ENCODE measurements around the gene PEDS1. TPM values are rescaled to one million over a fixed set of nuclear protein-coding genes. Genes with fewer than 3 reads are reported as not detected.

The PEDS1 gene
- total and polyA plus RNA-seq, 10 of the 15 experiments (the other 5 are each of a cell fraction or from before 2014, with no cell fraction given), result 1.7 to 25.6 (median 16.8) TPM

DNA sequence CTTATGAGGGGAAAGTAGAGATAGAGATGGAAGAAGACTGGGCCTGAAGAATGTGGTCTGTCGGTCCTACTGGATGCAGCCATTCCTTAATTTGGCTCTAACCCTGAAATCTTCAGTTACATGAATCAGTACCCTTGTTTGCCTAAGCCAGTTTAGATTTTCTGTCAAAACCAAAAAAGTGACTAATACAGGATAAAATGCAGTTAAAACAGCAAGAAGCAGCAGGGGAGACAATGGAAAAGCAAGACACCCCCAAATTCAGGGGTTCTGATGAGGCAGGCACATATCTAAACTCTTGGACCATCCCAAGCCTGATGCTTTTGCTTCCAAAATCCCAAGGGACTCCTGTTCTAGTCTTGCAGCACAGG is 23.2 kb downstream of the PEDS1 start:
- Histone ChIP-seq H3K4me1 (ENCODE audit: control insufficient read depth, insufficient read depth, low read length) (no peaks in the 10 kb centered on the region; the same call in 1 of the 2 replicates), H3K9ac (ENCODE audit: control insufficient read depth, insufficient read depth, low read length) (no peak overlapping the region), H3K27ac (ENCODE audit: control insufficient read depth, insufficient read depth) (no peak overlapping the region), H3K27me3 (replicated peaks in 1 of 2; ENCODE audit: control insufficient read depth in 2 of 2, insufficient read depth in 2 of 2, low read length in 1 of 2) (no peaks in the 10 kb centered on the region), H3K4me2 (ENCODE audit: control insufficient read depth, insufficient read depth) (no peak overlapping the region), H3K4me3 (no peak overlapping the region), H2AFZ (ENCODE audit: control insufficient read depth, low read depth, low read length) (no peak overlapping the region), H3K79me2 (ENCODE audit: control insufficient read depth, insufficient read depth, low read length) (no peaks in the 10 kb centered on the region), H4K20me1 (ENCODE audit: control insufficient read depth, insufficient read depth) (no peaks in the 10 kb centered on the region), H3K36me3 (ENCODE audit: control insufficient read depth in 2 of 2, insufficient read depth in 2 of 2, low read length in 1 of 2) (peaks cover 21 to 47% of the 10 kb centered on the region in 2 experiments), H3K9me3 (replicated peaks; ENCODE audit: control insufficient read depth, insufficient read depth, low read length) (no peaks in the 10 kb centered on the region)
- intact Hi-C loops (cut with micrococcal nuclease; ENCODE audit: unreplicated experiment), result no loop called here
- POLR2A ChIA-PET, result no interaction called here
- CTCF ChIA-PET, result no interaction called here
- 93% methylated on average over 1 of the region's 1 CpG for WGBS (ENCODE audit: insufficient coverage, insufficient replicate concordance, low lambda C conversion rate, missing lambda C conversion rate)
- RAD21 ChIA-PET (ENCODE audit: unreplicated experiment), result no interaction called here
- FAIRE-seq (no peak), ATAC-seq (no peak), DNase-seq (ENCODE audit: low read depth, low spot score) (no peak)
- SMC1A ChIA-PET (ENCODE audit: uncharacterized antibody, unreplicated experiment), result no interaction called here
- in situ Hi-C loops (cut with MboI), result no loop called here
- no TSS peak for BruUV-seq (replicated peaks)
- TF ChIP-seq ZSCAN29 (IDR thresholded peaks at IDR 0.05) (no peak), BCL11A (IDR thresholded peaks at IDR 0.05; ENCODE audit: low read depth, low read length) (no peak), RAD51 (IDR thresholded peaks at IDR 0.05) (no peak), ATF7 (IDR thresholded peaks at IDR 0.05; ENCODE audit: low read depth) (no peak), PRDM15 (CRISPR knock-in tag; IDR thresholded peaks at IDR 0.05) (no peak), SREBF2 (IDR thresholded peaks at IDR 0.05; ENCODE audit: low read length) (no peak), YY1 (IDR thresholded peaks at IDR 0.05; ENCODE audit: low read depth, low read length) (no peak), SP1 (IDR thresholded peaks at IDR 0.05; ENCODE audit: low read depth, low read length) (no peak), NR2F1 (conservative IDR thresholded peaks at IDR 0.05) (no peak), NFYA (IDR thresholded peaks at IDR 0.05; ENCODE audit: borderline replicate concordance, low read depth, low read length) (no peak), NR2C2 (IDR thresholded peaks at IDR 0.05; ENCODE audit: borderline replicate concordance, control insufficient read depth, insufficient read length, low read depth) (no peak), NKRF (conservative IDR thresholded peaks at IDR 0.05) (no peak), BACH1 (IDR thresholded peaks at IDR 0.05; ENCODE audit: borderline replicate concordance) (no peak)
- TF ChIP-seq, protein P1, sequence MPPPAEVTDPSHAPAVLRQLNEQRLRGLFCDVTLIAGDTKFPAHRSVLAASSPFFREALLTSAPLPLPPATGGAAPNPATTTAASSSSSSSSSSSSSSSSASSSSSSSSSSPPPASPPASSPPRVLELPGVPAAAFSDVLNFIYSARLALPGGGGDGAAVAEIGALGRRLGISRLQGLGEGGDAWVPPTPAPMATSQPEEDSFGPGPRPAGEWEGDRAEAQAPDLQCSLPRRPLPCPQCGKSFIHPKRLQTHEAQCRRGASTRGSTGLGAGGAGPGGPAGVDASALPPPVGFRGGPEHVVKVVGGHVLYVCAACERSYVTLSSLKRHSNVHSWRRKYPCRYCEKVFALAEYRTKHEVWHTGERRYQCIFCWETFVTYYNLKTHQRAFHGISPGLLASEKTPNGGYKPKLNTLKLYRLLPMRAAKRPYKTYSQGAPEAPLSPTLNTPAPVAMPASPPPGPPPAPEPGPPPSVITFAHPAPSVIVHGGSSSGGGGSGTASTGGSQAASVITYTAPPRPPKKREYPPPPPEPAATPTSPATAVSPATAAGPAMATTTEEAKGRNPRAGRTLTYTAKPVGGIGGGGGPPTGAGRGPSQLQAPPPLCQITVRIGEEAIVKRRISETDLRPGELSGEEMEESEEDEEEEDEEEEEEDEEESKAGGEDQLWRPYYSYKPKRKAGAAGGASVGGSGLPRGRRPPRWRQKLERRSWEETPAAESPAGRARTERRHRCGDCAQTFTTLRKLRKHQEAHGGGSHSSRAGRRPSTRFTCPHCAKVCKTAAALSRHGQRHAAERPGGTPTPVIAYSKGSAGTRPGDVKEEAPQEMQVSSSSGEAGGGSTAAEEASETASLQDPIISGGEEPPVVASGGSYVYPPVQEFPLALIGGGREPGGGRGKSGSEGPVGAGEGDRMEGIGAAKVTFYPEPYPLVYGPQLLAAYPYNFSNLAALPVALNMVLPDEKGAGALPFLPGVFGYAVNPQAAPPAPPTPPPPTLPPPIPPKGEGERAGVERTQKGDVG (CRISPR knock-in tag; IDR thresholded peaks at IDR 0.05), result no peak
- TF ChIP-seq, protein P2, sequence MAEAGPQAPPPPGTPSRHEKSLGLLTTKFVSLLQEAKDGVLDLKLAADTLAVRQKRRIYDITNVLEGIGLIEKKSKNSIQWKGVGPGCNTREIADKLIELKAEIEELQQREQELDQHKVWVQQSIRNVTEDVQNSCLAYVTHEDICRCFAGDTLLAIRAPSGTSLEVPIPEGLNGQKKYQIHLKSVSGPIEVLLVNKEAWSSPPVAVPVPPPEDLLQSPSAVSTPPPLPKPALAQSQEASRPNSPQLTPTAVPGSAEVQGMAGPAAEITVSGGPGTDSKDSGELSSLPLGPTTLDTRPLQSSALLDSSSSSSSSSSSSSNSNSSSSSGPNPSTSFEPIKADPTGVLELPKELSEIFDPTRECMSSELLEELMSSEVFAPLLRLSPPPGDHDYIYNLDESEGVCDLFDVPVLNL (IDR thresholded peaks at IDR 0.05; ENCODE audit: low read depth, low read length), result no peak

Data from GM12878 (cell line).